AG08395 (cell line): ENCODE measurements around the gene CAMK4.

Experiments
- DNase-seq: peaks from one replicate; pipeline ENCODE4 v3.0.0; 2012; ENCODE audit warnings: mixed read lengths, low spot score

CAMK4 gene

DNA sequence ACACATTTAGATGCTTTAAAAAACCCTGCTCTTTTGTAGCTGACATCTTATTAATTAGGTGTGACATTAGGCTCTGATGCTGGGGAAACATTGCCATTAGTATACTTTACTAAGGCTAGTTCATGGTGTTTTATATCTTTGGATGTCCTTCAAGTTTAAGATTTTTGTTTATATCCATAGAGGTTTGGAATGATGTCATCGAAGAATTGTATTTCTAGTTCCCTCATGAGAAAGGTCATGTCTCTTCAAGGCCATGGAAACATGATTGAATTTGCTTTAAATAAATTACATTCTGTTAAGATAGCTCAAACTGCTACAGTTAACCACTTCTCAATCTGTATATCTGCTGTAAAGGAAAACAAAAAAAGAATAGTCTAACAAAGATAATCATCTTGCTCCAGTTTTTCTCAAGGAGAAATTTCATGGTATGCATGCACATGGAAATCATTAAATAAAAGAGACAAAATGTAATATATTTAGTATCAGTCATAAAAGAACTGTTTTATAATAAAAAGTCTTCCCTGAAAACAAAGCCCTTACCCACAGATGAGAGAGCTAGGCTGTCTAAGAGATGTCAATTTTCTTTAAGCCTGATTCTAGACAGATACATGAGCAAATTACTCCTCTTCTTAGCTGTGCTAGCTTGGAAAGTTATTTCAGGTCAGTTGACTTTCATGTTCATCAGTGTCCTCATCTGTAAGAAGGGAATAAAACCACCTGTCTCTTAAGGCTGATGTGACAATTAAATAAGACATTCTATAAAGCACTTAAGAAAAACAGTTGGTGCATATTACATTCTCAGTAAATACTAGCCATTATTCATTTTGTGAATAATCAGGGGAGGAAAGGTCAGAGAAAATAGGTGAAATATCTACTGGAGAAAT lies 313.2 kb downstream of the CAMK4 start:
- DNase-seq = no peak
